ENCODE measurements around the gene IAH1. TPM values are rescaled to one million over a fixed set of nuclear protein-coding genes. Genes with fewer than 3 reads are reported as not detected.

IAH1 gene
- total RNA-seq (10 to 100 TPM; 76.3 to 86.0 TPM), polyA plus RNA-seq (ENCODE audit: insufficient read depth, low read depth, low replicate concordance) (208 TPM)
- long read RNA-seq, donor 1, transcript IAH1-215 (6 exons, 1,266 nt), result major isoform, 32 of 49 reads
- long read RNA-seq, donor 1, partial matches to known transcripts, result 14 of 49 reads
- long read RNA-seq, donor 1, other reads (novel, unspliced or antisense), result 0 of 49 reads
- long read RNA-seq, donor 2, transcript IAH1-215 (6 exons, 1,266 nt), result major isoform, 27 of 33 reads
- long read RNA-seq, donor 2, partial matches to known transcripts, result 0 of 33 reads
- long read RNA-seq, donor 2, other reads (novel, unspliced or antisense), result 0 of 33 reads

- intact Hi-C loops (cut with DNase I; ENCODE audit: low total_unique reads), result no loop called here
- Histone ChIP-seq H3K9me3 (no peaks in the 10 kb centered on the region), H3K4me3 (peak within 1 kb of the TSS; percentile 88 to 90), H3K27me3 (no peaks in the 10 kb centered on the region), H3K4me1 (peaks cover 21% of the 10 kb centered on the region), H3K27ac (peak within 1 kb of the TSS; percentile 89 to 94), H3K36me3 (ENCODE audit: low read depth, missing control alignments) (no peaks in the 10 kb centered on the region)
- no peak for TF ChIP-seq POLR2A (IDR thresholded peaks at IDR 0.05)
- TF ChIP-seq, protein P1, sequence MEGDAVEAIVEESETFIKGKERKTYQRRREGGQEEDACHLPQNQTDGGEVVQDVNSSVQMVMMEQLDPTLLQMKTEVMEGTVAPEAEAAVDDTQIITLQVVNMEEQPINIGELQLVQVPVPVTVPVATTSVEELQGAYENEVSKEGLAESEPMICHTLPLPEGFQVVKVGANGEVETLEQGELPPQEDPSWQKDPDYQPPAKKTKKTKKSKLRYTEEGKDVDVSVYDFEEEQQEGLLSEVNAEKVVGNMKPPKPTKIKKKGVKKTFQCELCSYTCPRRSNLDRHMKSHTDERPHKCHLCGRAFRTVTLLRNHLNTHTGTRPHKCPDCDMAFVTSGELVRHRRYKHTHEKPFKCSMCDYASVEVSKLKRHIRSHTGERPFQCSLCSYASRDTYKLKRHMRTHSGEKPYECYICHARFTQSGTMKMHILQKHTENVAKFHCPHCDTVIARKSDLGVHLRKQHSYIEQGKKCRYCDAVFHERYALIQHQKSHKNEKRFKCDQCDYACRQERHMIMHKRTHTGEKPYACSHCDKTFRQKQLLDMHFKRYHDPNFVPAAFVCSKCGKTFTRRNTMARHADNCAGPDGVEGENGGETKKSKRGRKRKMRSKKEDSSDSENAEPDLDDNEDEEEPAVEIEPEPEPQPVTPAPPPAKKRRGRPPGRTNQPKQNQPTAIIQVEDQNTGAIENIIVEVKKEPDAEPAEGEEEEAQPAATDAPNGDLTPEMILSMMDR (IDR thresholded peaks at IDR 0.05), result no peak
- peak; percentile 69 for DNase-seq
- 1% methylated on average over 78 of the region's 91 CpGs; no CpG with 5 or more reads in 1 of the 2 donors for WGBS, 2 donors
Measured at GRCh38 chr2:9474361-9475057, at the start of gene IAH1. IAH1 (plus strand) TSS chr2:9474551; CDS start chr2:9474567, 16 bp downstream.

DNA sequence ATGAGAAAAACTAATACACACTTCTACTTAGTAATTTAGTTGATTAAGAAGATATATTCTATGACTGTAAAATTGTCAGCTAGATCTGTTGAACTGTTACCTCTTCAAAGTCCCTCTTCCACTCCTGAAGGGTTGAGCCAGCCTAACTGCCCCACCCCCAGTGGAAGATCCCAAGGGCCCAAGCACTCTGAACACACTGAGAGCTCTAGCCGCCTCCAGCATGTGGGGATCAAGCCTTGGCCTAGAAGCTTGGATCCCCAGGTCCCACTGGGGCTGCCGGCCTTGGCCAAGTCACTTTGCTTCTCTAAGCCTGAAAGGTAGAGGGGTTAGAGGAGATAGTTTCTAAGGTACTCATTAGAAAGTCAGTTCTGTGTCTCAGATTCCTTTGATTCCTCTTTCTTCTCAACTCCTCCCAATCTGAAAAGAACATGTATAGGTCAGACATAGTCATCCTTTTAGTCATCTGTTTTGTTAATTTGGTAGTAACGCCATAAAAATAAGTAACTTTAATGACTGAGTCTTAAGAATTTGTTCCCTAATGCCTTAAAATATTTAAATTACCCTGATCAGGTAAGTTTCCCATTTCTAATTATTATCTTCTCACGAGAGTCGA is 45.3 kb upstream of the IAH1 start:
- TF ChIP-seq, protein P1 (IDR thresholded peaks at IDR 0.05), result no peak
- TF ChIP-seq POLR2A (IDR thresholded peaks at IDR 0.05), result no peak
- no peaks in the 10 kb centered on the region for H3K9me3 ChIP-seq
- H3K4me3 ChIP-seq, result no peak overlapping the region
- H3K36me3 ChIP-seq (ENCODE audit: low read depth, missing control alignments), result no peaks in the 10 kb centered on the region
- peaks cover 5% of the 10 kb centered on the region for H3K4me1 ChIP-seq
- intact Hi-C loops (cut with DNase I; ENCODE audit: low total_unique reads), result no loop called here
- 73 to 88% methylated on average over 5 of the region's 5 CpGs for WGBS, 2 donors
- H3K27ac ChIP-seq, result no peak overlapping the region
- no peaks in the 10 kb centered on the region for H3K27me3 ChIP-seq
- no peak for DNase-seq

- H3K27me3 ChIP-seq, result no peaks in the 10 kb centered on the region
- H3K36me3 ChIP-seq (ENCODE audit: low read depth, missing control alignments), result no peaks in the 10 kb centered on the region
- DNase-seq, result no peak
- 66 to 70% methylated on average over 2 of the region's 2 CpGs for WGBS, 2 donors
- no peak overlapping the region for H3K27ac ChIP-seq
- intact Hi-C loops (cut with DNase I; ENCODE audit: low total_unique reads), result no loop called here
- TF ChIP-seq, protein P1 (IDR thresholded peaks at IDR 0.05), result no peak
- TF ChIP-seq POLR2A (IDR thresholded peaks at IDR 0.05), result no peak
- H3K4me1 ChIP-seq, result no peaks in the 10 kb centered on the region
- no peak overlapping the region for H3K4me3 ChIP-seq
- H3K9me3 ChIP-seq, result no peaks in the 10 kb centered on the region
Measured at GRCh38 chr2:9430316-9431293, 43.7 kb upstream of the IAH1 start.

DNA sequence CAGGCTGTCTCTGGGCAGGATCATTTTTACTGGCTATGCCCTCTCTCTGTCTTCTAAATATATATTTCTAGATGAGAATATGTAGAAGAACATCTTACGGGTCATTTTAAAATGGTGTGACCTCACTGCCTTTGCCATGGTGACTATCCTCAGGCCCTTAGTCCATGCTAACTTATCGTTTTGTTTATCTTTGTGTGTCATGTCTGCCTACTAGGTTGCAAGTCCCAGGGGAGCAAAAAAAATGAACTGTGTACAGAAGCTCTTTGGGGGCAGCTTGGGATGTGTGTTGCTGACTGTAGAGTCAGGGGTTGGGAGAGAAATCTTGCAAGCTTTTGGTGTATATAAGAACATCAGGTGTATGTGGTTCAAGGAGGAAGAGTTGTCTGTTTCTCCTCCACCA is 39.9 kb upstream of the IAH1 start:
- 68 to 75% methylated on average over 2 of the region's 2 CpGs for WGBS, 2 donors
- H3K27ac ChIP-seq, result no peak overlapping the region
- H3K4me3 ChIP-seq, result no peak overlapping the region
- H3K36me3 ChIP-seq (ENCODE audit: low read depth, missing control alignments), result peaks cover 3% of the 10 kb centered on the region
- no peak for TF ChIP-seq POLR2A (IDR thresholded peaks at IDR 0.05)
- H3K4me1 ChIP-seq, result no peaks in the 10 kb centered on the region
- DNase-seq, result no peak
- intact Hi-C loops (cut with DNase I; ENCODE audit: low total_unique reads), result no loop called here
- no peaks in the 10 kb centered on the region for H3K9me3 ChIP-seq
- no peaks in the 10 kb centered on the region for H3K27me3 ChIP-seq
